Transverse colon (tissue), 4 donors: ENCODE data around the gene LRBA. TPM values are rescaled to one million over a fixed set of nuclear protein-coding genes. Genes with fewer than 3 reads are reported as not detected.
"Not testable (repeated sequence)": the region's sequence is repeated elsewhere in the genome, so short reads cannot be mapped to it uniquely, and the experiment has no call there.

Experiments
- DNase-seq: peaks from one replicate; pipeline ENCODE4 v3.0.0-alpha.2; 2019
- H3K27ac ChIP-seq, 4 donors: fragments of 200-600 bp; sonication (generic); 2 replicates each; pipeline ENCODE4 v1.5.1; 2016 to 2018; ENCODE audit warnings: inconsistent platforms in 4 of 4
- H3K27me3 ChIP-seq: fragments of 200-600 bp; sonication (generic); 2 replicates; pipeline ENCODE4 v1.5.1; 2017; ENCODE audit warnings: inconsistent platforms
- H3K36me3 ChIP-seq, 4 donors: fragments of 200-600 bp; sonication (generic); 2 replicates each; pipeline ENCODE4 v1.5.1; 2017 to 2019; ENCODE audit warnings: inconsistent platforms in 4 of 4
- H3K4me1 ChIP-seq, 4 donors: fragments of 200-600 bp; sonication (generic); 2 replicates each; pipeline ENCODE4 v1.5.1; 2017 to 2020; ENCODE audit warnings: inconsistent platforms in 4 of 4
- H3K4me3 ChIP-seq, 4 donors: fragments of 200-600 bp; sonication (generic); 1 replicate in 1 of 4; 2 replicates in 3 of 4; pipeline versions ENCODE4 v1.5.1 to v1.6.1; 2017 to 2019; ENCODE audit warnings: inconsistent platforms in 4 of 4
- H3K9me3 ChIP-seq, 2 donors: fragments of 200-600 bp; sonication (generic); 2 replicates each; pipeline ENCODE4 v1.5.1; 2017 to 2019; ENCODE audit warnings: inconsistent platforms in 2 of 2
- EP300 ChIP-seq: sonication (generic); formaldehyde crosslinking; IDR thresholded peaks from one replicate; pipeline ENCODE4 v1.6.1; 2017; ENCODE audit warnings: antibody characterized with exemption, low read depth
- POLR2A ChIP-seq: fragments of 450-650 bp; IDR thresholded peaks from one replicate; pipeline ENCODE4 v1.6.1; 2016; ENCODE audit warnings: antibody characterized with exemption, mild to moderate bottlenecking, moderate library complexity
- POLR2AphosphoS5 ChIP-seq, 3 donors: sonication (generic); formaldehyde crosslinking; IDR thresholded peaks; one replicate each; pipeline ENCODE4 v1.6.1; 2016; ENCODE audit warnings: antibody characterized with exemption in 3 of 3
- WGBS, 2 donors: methylation state at CpG; one replicate each; pipeline ENCODE4 v1.1.5; 2018; ENCODE audit warnings: low coverage in 1 of 2; 5-methylcytosine and 5-hydroxymethylcytosine counted together
- in situ Hi-C, 4 donors: fragments of 200-750 bp; cut with MboI; loops; one replicate each; pipeline versions ENCODE4 v1.15.0 to v1.15.1; 2017; ENCODE audit warnings: low sequenced_read_pairs in 3 of 4, low pct_ligation_motif_present in 1 of 4, low pct_unique_long_range_greater_than_20kb in 1 of 4
- intact Hi-C: fragments of 100-400 bp; cut with DNase I; formaldehyde crosslinking; loops from one replicate; pipeline ENCODE4 v1.15.1; 2023; ENCODE audit warnings: low total_unique reads
- total RNA-seq, 4 donors: library from RNA; depleted of rRNA; stranded (reverse); fragments of >200 nt; gene quantifications; one replicate each; pipeline ENCODE4 v1.1.0, GENCODE V29; 2016
- TF ChIP-seq, protein P1 (sequence below), 5 experiments: fragments of 200-600 bp in 3 of 5; fragments of 450-650 bp in 2 of 5; sonication (generic) in 3 of 5; IDR thresholded peaks; 1 replicate in 2 of 5; 2 replicates in 3 of 5; pipeline ENCODE4 v1.5.1; 2016 to 2017; ENCODE audit warnings: antibody characterized with exemption in 5 of 5, inconsistent platforms in 3 of 5, mild to moderate bottlenecking in 2 of 5, moderate library complexity in 1 of 5

Gene LRBA
- total RNA-seq, 4 donors from 2014 or later = 82.7 to 125 (median 112) TPM

DNA sequence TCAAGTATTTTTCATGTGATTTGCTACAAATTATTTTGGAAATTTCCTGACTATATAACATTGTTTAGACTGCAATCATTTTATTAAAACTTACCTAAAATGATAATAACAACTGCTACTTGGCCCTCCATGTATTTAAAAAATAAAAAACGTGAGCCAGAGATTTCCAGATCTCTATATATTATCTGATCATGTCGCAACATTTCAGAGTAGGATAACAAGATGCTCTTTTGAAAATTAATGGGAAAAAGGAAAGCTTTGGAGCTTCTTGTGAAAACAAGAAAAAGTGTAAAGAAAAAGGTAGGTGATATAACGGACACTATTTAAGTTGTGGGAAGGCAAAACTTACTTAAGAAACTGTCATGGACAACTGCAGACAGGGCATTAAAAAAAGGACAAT is 448.0 kb downstream of the LRBA start:
- Histone ChIP-seq H3K9me3 (peaks cover 4 to 7% of the 10 kb centered on the region in 2 donors), H3K36me3 (peaks cover 0 to 3% (median 0%) of the 10 kb centered on the region in 4 donors), H3K27ac (no peak overlapping the region), H3K4me3 (no peak overlapping the region), H3K4me1 (peaks cover 0 to 14% (median 5%) of the 10 kb centered on the region in 4 donors), H3K27me3 (no peaks in the 10 kb centered on the region)
- intact Hi-C loops = no loop called here
- WGBS, 2 donors = 83 to 85% methylated on average over 3 of the region's 3 CpGs
- DNase-seq = no peak
- in situ Hi-C loops = no loop called here
- TF ChIP-seq, protein P1, sequence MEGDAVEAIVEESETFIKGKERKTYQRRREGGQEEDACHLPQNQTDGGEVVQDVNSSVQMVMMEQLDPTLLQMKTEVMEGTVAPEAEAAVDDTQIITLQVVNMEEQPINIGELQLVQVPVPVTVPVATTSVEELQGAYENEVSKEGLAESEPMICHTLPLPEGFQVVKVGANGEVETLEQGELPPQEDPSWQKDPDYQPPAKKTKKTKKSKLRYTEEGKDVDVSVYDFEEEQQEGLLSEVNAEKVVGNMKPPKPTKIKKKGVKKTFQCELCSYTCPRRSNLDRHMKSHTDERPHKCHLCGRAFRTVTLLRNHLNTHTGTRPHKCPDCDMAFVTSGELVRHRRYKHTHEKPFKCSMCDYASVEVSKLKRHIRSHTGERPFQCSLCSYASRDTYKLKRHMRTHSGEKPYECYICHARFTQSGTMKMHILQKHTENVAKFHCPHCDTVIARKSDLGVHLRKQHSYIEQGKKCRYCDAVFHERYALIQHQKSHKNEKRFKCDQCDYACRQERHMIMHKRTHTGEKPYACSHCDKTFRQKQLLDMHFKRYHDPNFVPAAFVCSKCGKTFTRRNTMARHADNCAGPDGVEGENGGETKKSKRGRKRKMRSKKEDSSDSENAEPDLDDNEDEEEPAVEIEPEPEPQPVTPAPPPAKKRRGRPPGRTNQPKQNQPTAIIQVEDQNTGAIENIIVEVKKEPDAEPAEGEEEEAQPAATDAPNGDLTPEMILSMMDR (IDR thresholded peaks at IDR 0.05) = no peak
- TF ChIP-seq POLR2A (no peak), EP300 (no peak), POLR2AphosphoS5 (IDR thresholded peaks at IDR 0.05) (no peak)

DNA sequence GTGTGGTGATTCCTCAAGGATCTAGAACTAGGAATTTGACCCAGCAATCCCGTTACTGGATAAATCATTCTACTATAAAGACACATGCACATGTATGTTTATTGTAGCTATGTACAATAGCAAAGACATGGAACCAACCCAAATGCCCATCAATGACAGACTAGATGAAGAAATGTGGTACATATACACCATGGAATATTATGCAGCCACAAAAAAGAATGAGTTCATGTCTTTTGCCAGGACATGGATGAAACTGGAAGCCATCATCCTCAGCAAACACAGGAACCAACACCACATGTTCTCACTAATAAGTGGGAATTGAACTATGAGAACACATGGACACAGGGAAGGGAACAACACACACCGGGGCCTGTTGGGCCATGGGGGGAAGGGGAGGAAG is 450.1 kb downstream of the LRBA start:
- H3K4me1 ChIP-seq, in situ Hi-C loops, H3K4me3 ChIP-seq, DNase-seq, H3K27me3 ChIP-seq, H3K27ac ChIP-seq, intact Hi-C loops, H3K36me3 ChIP-seq, H3K9me3 ChIP-seq: not testable (repeated sequence)
- 96 to 100% methylated on average over 1 to 2 of the region's 2 CpGs for WGBS, 2 donors

DNA sequence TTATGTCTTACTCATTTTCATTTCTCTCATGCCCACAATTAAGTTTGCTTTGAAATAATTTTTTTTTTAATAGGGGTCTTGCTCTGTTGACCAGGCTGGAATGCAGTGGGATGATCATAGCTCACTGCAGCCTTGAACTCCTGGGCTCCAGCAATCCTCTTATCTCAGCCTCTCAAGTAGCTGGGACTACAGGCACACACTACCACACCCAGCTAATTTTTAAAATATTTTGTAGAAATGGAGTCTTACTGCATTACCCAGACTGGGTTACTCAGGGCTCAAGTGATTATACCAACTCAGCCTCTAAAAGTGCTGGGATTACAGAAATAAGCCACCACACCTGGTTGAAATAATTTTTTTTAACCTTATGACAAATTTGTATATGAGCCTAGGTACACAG is 452.3 kb downstream of the LRBA start:
- no peak for DNase-seq
- in situ Hi-C loops = no loop called here
- no peaks in the 10 kb centered on the region for H3K4me1 ChIP-seq
- H3K36me3 ChIP-seq = peaks cover 0 to 3% (median 0%) of the 10 kb centered on the region in 4 donors
- no peak overlapping the region for H3K4me3 ChIP-seq
- no peaks in the 10 kb centered on the region for H3K27me3 ChIP-seq
- TF ChIP-seq POLR2A (no peak), EP300 (no peak), POLR2AphosphoS5 (IDR thresholded peaks at IDR 0.05) (no peak)
- TF ChIP-seq, protein P1 (IDR thresholded peaks at IDR 0.05) = no peak
- no peak overlapping the region for H3K27ac ChIP-seq
- H3K9me3 ChIP-seq = peaks cover 4 to 7% of the 10 kb centered on the region in 2 donors
- intact Hi-C loops = no loop called here

DNA sequence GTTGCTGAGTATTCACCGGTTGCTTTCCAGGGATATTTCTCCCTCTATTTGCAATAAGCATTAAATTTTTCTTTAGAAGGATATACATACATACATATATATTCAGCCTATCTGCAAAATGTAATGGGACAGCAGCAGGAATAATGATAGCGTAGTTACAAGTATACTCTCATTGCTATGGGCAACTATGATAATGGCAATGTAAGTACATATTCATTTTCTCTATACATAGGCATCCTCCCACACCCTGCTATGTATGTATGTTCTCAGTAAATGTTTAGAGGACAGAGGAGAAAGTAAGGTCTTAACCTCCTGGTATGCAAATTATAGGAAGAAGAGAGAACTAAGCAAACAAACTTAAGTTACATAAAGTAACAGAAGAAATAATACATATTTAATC is 452.8 kb downstream of the LRBA start:
- no peak for TF ChIP-seq POLR2A
- TF ChIP-seq POLR2AphosphoS5 (IDR thresholded peaks at IDR 0.05) = no peak
- no peak for TF ChIP-seq EP300
- TF ChIP-seq, protein P1 (IDR thresholded peaks at IDR 0.05) = no peak
- Histone ChIP-seq H3K4me3 (no peak overlapping the region), H3K36me3 (peaks cover 0 to 3% (median 0%) of the 10 kb centered on the region in 4 donors), H3K4me1 (no peaks in the 10 kb centered on the region), H3K9me3 (peaks cover 4 to 7% of the 10 kb centered on the region in 2 donors), H3K27me3 (no peaks in the 10 kb centered on the region), H3K27ac (no peak overlapping the region)
- no peak for DNase-seq
- in situ Hi-C loops (no loop called here), intact Hi-C loops (no loop called here)
- WGBS, 2 donors = 95 to 99% methylated on average over 2 of the region's 2 CpGs

DNA sequence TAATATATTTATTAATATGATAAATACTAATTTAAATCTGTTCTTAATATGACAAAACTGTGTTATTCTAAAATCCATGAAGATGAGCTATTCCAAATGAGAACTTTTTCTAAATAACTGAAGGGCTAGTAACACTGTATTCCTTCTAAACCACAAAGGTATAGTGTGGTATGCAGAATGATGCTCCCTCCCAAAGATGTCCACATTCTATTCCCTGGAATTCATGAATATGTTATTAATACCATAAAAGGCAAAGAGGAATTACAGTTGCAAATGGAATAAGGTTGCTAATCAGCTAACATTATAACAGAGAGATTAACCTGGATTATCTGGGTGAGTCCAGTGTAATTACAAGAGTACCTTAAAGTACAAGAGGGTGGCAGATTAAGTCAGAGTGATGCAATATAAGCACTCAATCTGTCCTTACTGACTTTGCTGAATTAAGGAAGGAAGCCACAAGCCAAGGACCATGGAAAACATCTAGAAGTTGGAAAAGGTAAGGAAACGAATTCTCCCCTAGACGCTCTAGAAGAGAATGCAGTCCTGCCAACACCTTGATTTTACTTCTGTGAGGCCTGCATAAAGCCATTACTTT is 453.8 kb downstream of the LRBA start:
- no peak for DNase-seq
- Histone ChIP-seq H3K4me1 (no peaks in the 10 kb centered on the region), H3K36me3 (peaks cover 0 to 3% (median 0%) of the 10 kb centered on the region in 4 donors), H3K27ac (no peak overlapping the region), H3K9me3 (peaks cover 4 to 7% of the 10 kb centered on the region in 2 donors), H3K27me3 (no peaks in the 10 kb centered on the region), H3K4me3 (no peak overlapping the region)
- in situ Hi-C loops (no loop called here), intact Hi-C loops (no loop called here)
- TF ChIP-seq EP300 (no peak), POLR2A (no peak), POLR2AphosphoS5 (IDR thresholded peaks at IDR 0.05) (no peak)
- TF ChIP-seq, protein P1 (IDR thresholded peaks at IDR 0.05) = no peak
- WGBS, 2 donors = 95 to 100% methylated on average over 2 of the region's 2 CpGs

DNA sequence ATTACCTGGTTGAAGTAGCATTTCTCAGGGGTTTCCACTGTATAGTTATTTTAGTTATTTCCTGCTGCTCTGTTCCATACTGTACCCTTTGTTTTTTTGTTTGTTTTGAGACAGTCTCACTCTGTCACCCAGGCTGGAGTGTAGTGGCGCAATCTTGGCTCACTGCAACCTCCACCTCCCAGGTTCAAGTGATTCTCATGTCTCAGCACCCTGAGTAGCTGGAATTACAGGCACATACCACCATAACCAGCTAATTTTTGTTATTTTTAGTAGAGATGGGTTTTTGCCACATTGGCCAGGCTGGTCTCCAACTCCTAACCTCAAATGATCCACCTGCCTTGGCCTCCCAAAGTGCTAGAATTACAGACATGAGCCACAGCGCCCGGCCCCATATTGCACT is 457.3 kb downstream of the LRBA start:
- intact Hi-C loops, H3K27me3 ChIP-seq, H3K4me1 ChIP-seq, H3K9me3 ChIP-seq, H3K4me3 ChIP-seq, H3K36me3 ChIP-seq, in situ Hi-C loops, DNase-seq, H3K27ac ChIP-seq: not testable (repeated sequence)
- whole genome bisulfite sequencing, 2 donors = 96 to 97% methylated on average over 3 of the region's 3 CpGs
